Stimulated activated naive CD8-positive, alpha-beta T cell treated with anti-CD3 and anti-CD28 coated beads, Interleukin-15, amount 100 ng/mL, for 72 hours (primary cell): ENCODE data around the gene CHN2.
A peak's percentile ranks its signal among the peaks of the same experiment; 100 is the strongest.

Experiments
- ATAC-seq: fragments of 150-1000 bp; cut with Tn5 transposase; 2 replicates; pipeline ENCODE4 v1.10.0; 2021; ENCODE audit warnings: mild to moderate bottlenecking, moderate library complexity
- DNase-seq, 2 donors: peaks; one replicate each; pipeline ENCODE4 v3.0.0; 2021 to 2022
- H3K27ac Mint-ChIP-seq, 2 donors: one replicate each; pipeline ENCODE4 v1.8.0; 2022; ENCODE audit warnings: mild to moderate bottlenecking in 2 of 2, mixed read lengths in 2 of 2, moderate library complexity in 2 of 2
- H3K27me3 Mint-ChIP-seq: one replicate; pipeline ENCODE4 v1.8.0; 2022; ENCODE audit warnings: mixed read lengths
- H3K4me1 Mint-ChIP-seq: one replicate; pipeline ENCODE4 v1.8.0; 2022; ENCODE audit warnings: mild to moderate bottlenecking, mixed read lengths
- H3K4me3 Mint-ChIP-seq, 2 donors: one replicate each; pipeline ENCODE4 v1.8.0; 2022; ENCODE audit warnings: mild to moderate bottlenecking in 2 of 2, mixed read lengths in 2 of 2, moderate library complexity in 1 of 2
- H3K9me3 Mint-ChIP-seq, 2 donors: one replicate each; pipeline ENCODE4 v1.8.0; 2022; ENCODE audit warnings: mixed read lengths in 2 of 2

CHN2 gene

GRCh38 chr7:29290829-29291228 lies 96.3 kb downstream of the CHN2 start:
- peaks cover 37% of the 10 kb centered on the region for H3K27me3 Mint-ChIP-seq
- H3K4me3 Mint-ChIP-seq = no peak overlapping the region
- DNase-seq = no peak
- H3K27ac Mint-ChIP-seq = no peak overlapping the region
- H3K9me3 Mint-ChIP-seq = no peaks in the 10 kb centered on the region
- ATAC-seq = no peak
- peaks cover 14% of the 10 kb centered on the region for H3K4me1 Mint-ChIP-seq

- Mint-ChIP-seq H3K27ac (no peak overlapping the region), H3K9me3 (no peaks in the 10 kb centered on the region), H3K4me1 (peaks cover 4% of the 10 kb centered on the region), H3K27me3 (peaks cover 34% of the 10 kb centered on the region), H3K4me3 (no peak overlapping the region)
- DNase-seq (no peak), ATAC-seq (no peak)
Observed at GRCh38 chr7:29291723-29292618, 97.4 kb downstream of the CHN2 start.

- ATAC-seq = no peak
- no peaks in the 10 kb centered on the region for H3K9me3 Mint-ChIP-seq
- no peak overlapping the region for H3K27ac Mint-ChIP-seq
- no peak overlapping the region for H3K4me3 Mint-ChIP-seq
- H3K4me1 Mint-ChIP-seq = no peaks in the 10 kb centered on the region
- DNase-seq = no peak
- H3K27me3 Mint-ChIP-seq = peaks cover 28% of the 10 kb centered on the region
Observed at GRCh38 chr7:29292886-29293658, 98.5 kb downstream of the CHN2 start.

GRCh38 chr7:29296421-29296820 lies 101.8 kb downstream of the CHN2 start:
- Mint-ChIP-seq H3K27ac (no peak overlapping the region), H3K4me1 (no peaks in the 10 kb centered on the region), H3K27me3 (no peaks in the 10 kb centered on the region), H3K4me3 (no peak overlapping the region), H3K9me3 (no peaks in the 10 kb centered on the region)
- ATAC-seq (no peak), DNase-seq (no peak)

- no peaks in the 10 kb centered on the region for H3K9me3 Mint-ChIP-seq
- H3K27ac Mint-ChIP-seq = peak overlapping the region in 1 of 2 donors; percentile 64
- H3K4me3 Mint-ChIP-seq = no peak overlapping the region
- no peak for ATAC-seq
- no peaks in the 10 kb centered on the region for H3K4me1 Mint-ChIP-seq
- H3K27me3 Mint-ChIP-seq = peaks cover under 1% of the 10 kb centered on the region
- DNase-seq = no peak
Observed at GRCh38 chr7:29297194-29297890, 102.8 kb downstream of the CHN2 start.

- Mint-ChIP-seq H3K4me1 (no peaks in the 10 kb centered on the region), H3K27me3 (peaks cover 11% of the 10 kb centered on the region), H3K4me3 (no peak overlapping the region), H3K27ac (no peak overlapping the region), H3K9me3 (no peaks in the 10 kb centered on the region)
- ATAC-seq (no peak), DNase-seq (no peak)
Observed at GRCh38 chr7:29299086-29299485, 104.5 kb downstream of the CHN2 start.

- Mint-ChIP-seq H3K9me3 (no peaks in the 10 kb centered on the region), H3K27ac (no peak overlapping the region), H3K27me3 (peaks cover 11% of the 10 kb centered on the region), H3K4me3 (no peak overlapping the region), H3K4me1 (no peaks in the 10 kb centered on the region)
- DNase-seq (no peak), ATAC-seq (no peak)
Observed at GRCh38 chr7:29300026-29300480, 105.5 kb downstream of the CHN2 start.

- H3K27ac Mint-ChIP-seq = no peak overlapping the region
- peaks cover 11% of the 10 kb centered on the region for H3K27me3 Mint-ChIP-seq
- H3K9me3 Mint-ChIP-seq = no peaks in the 10 kb centered on the region
- no peak for DNase-seq
- no peak for ATAC-seq
- H3K4me3 Mint-ChIP-seq = no peak overlapping the region
- no peaks in the 10 kb centered on the region for H3K4me1 Mint-ChIP-seq
Observed at GRCh38 chr7:29300649-29301048, 106.1 kb downstream of the CHN2 start.

GRCh38 chr7:29302666-29303395 lies 108.3 kb downstream of the CHN2 start:
- no peak overlapping the region for H3K4me3 Mint-ChIP-seq
- no peaks in the 10 kb centered on the region for H3K9me3 Mint-ChIP-seq

GRCh38 chr7:29304756-29305155 lies 110.2 kb downstream of the CHN2 start:
- H3K9me3 Mint-ChIP-seq = no peaks in the 10 kb centered on the region
- peaks cover 11% of the 10 kb centered on the region for H3K27me3 Mint-ChIP-seq
- no peak overlapping the region for H3K27ac Mint-ChIP-seq
- no peaks in the 10 kb centered on the region for H3K4me1 Mint-ChIP-seq
- ATAC-seq (no peak), DNase-seq (no peak)
- H3K4me3 Mint-ChIP-seq = no peak overlapping the region

More at GRCh38 chr7:29302666-29303395, 108.3 kb downstream of the CHN2 start:
- ATAC-seq = no peak
- H3K27ac Mint-ChIP-seq = no peak overlapping the region
- DNase-seq = no peak
- H3K27me3 Mint-ChIP-seq = peaks cover 11% of the 10 kb centered on the region
- H3K4me1 Mint-ChIP-seq = no peaks in the 10 kb centered on the region

GRCh38 chr7:29306319-29306991 lies 111.9 kb downstream of the CHN2 start:
- H3K27ac Mint-ChIP-seq = no peak overlapping the region
- DNase-seq (no peak), ATAC-seq (no peak)
- H3K27me3 Mint-ChIP-seq = peaks cover 18% of the 10 kb centered on the region
- no peak overlapping the region for H3K4me3 Mint-ChIP-seq
- no peaks in the 10 kb centered on the region for H3K4me1 Mint-ChIP-seq
- peaks cover 0 to 7% of the 10 kb centered on the region in 2 donors for H3K9me3 Mint-ChIP-seq

- Mint-ChIP-seq H3K9me3 (peaks cover 0 to 7% of the 10 kb centered on the region in 2 donors), H3K4me3 (no peak overlapping the region), H3K4me1 (no peaks in the 10 kb centered on the region), H3K27me3 (peaks cover 15% of the 10 kb centered on the region), H3K27ac (no peak overlapping the region)
- ATAC-seq (no peak), DNase-seq (no peak)
Observed at GRCh38 chr7:29308424-29308823, 113.8 kb downstream of the CHN2 start.

- Mint-ChIP-seq H3K27me3 (peaks cover 24% of the 10 kb centered on the region), H3K9me3 (peaks cover 0 to 7% of the 10 kb centered on the region in 2 donors), H3K4me1 (no peaks in the 10 kb centered on the region), H3K27ac (no peak overlapping the region), H3K4me3 (no peak overlapping the region)
- ATAC-seq = no peak
- DNase-seq = no peak
Observed at GRCh38 chr7:29309041-29309854, 114.7 kb downstream of the CHN2 start.

- Mint-ChIP-seq H3K9me3 (peaks cover 0 to 7% of the 10 kb centered on the region in 2 donors), H3K4me3 (no peak overlapping the region), H3K4me1 (no peaks in the 10 kb centered on the region), H3K27me3 (peaks cover 26% of the 10 kb centered on the region), H3K27ac (no peak overlapping the region)
- DNase-seq = no peak
- no peak for ATAC-seq
Observed at GRCh38 chr7:29310625-29311024, 116.0 kb downstream of the CHN2 start.
